Nephron (organoid): ENCODE measurements around the gene LAMA4.

Source experiments
- H3K27ac Mint-ChIP-seq, 3 experiments: 2 replicates each; pipeline ENCODE4 v1.8.0; 2020; ENCODE audit warnings: mixed read lengths in 3 of 3, mild to moderate bottlenecking in 2 of 3, moderate library complexity in 1 of 3
- H3K27me3 Mint-ChIP-seq: 2 replicates; pipeline ENCODE4 v1.8.0; 2021; ENCODE audit warnings: low read depth, mild to moderate bottlenecking, moderate library complexity, mixed read lengths
- H3K36me3 Mint-ChIP-seq: 2 replicates; pipeline ENCODE4 v1.8.0; 2020; ENCODE audit warnings: low read depth, mixed read lengths
- H3K4me1 Mint-ChIP-seq: 2 replicates; pipeline ENCODE4 v1.8.0; 2020; ENCODE audit warnings: mixed read lengths
- H3K4me3 Mint-ChIP-seq, 3 experiments: 2 replicates each; pipeline ENCODE4 v1.8.0; 2020; ENCODE audit warnings: mild to moderate bottlenecking in 3 of 3, mixed read lengths in 3 of 3, moderate library complexity in 2 of 3
- H3K9me3 Mint-ChIP-seq: 2 replicates; pipeline ENCODE4 v1.8.0; 2020; ENCODE audit warnings: mixed read lengths
- TF ChIP-seq, protein P1 (sequence below), 3 experiments: fragments of 200-600 bp; sonication (generic); IDR thresholded peaks; one replicate each; pipeline ENCODE4 v1.5.0; 2021; ENCODE audit warnings: antibody characterized with exemption in 3 of 3; ENCODE audit not compliant: unreplicated experiment in 3 of 3

LAMA4 gene

GRCh38 chr6:112195166-112195565, 59.2 kb downstream of the LAMA4 start:
- Mint-ChIP-seq H3K36me3 (peaks cover 42% of the 10 kb centered on the region), H3K4me3 (no peak overlapping the region), H3K27me3 (peaks cover 3% of the 10 kb centered on the region), H3K27ac (peak overlapping the region in 1 of 3 experiments; percentile 7), H3K4me1 (peaks cover 45% of the 10 kb centered on the region), H3K9me3 (peaks cover 2% of the 10 kb centered on the region)
- TF ChIP-seq, protein P1, sequence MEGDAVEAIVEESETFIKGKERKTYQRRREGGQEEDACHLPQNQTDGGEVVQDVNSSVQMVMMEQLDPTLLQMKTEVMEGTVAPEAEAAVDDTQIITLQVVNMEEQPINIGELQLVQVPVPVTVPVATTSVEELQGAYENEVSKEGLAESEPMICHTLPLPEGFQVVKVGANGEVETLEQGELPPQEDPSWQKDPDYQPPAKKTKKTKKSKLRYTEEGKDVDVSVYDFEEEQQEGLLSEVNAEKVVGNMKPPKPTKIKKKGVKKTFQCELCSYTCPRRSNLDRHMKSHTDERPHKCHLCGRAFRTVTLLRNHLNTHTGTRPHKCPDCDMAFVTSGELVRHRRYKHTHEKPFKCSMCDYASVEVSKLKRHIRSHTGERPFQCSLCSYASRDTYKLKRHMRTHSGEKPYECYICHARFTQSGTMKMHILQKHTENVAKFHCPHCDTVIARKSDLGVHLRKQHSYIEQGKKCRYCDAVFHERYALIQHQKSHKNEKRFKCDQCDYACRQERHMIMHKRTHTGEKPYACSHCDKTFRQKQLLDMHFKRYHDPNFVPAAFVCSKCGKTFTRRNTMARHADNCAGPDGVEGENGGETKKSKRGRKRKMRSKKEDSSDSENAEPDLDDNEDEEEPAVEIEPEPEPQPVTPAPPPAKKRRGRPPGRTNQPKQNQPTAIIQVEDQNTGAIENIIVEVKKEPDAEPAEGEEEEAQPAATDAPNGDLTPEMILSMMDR (IDR thresholded peaks at IDR 0.05; ENCODE audit: unreplicated experiment in 3 of 3): no peak

GRCh38 chr6:112194511-112194910, 59.9 kb downstream of the LAMA4 start:
- Mint-ChIP-seq H3K27ac (peak overlapping the region in 2 of 3 experiments; percentile 10 to 57), H3K4me3 (no peak overlapping the region)
- TF ChIP-seq, protein P1 (IDR thresholded peaks at IDR 0.05; ENCODE audit: unreplicated experiment in 3 of 3): no peak

GRCh38 chr6:112193535-112194051, 60.8 kb downstream of the LAMA4 start:
- Mint-ChIP-seq H3K4me3 (no peak overlapping the region), H3K27ac (peak overlapping the region; percentile 10 to 57 (median 54)), H3K9me3 (no peaks in the 10 kb centered on the region), H3K4me1 (peaks cover 53% of the 10 kb centered on the region), H3K36me3 (peaks cover 26% of the 10 kb centered on the region), H3K27me3 (no peaks in the 10 kb centered on the region)
- TF ChIP-seq, protein P1 (IDR thresholded peaks at IDR 0.05; ENCODE audit: unreplicated experiment in 3 of 3): no peak

More at GRCh38 chr6:112194511-112194910, 59.9 kb downstream of the LAMA4 start:
- Mint-ChIP-seq H3K4me1 (peaks cover 52% of the 10 kb centered on the region), H3K9me3 (no peaks in the 10 kb centered on the region), H3K27me3 (no peaks in the 10 kb centered on the region), H3K36me3 (peaks cover 35% of the 10 kb centered on the region)

GRCh38 chr6:112193117-112193516, 61.2 kb downstream of the LAMA4 start:
- H3K27me3 Mint-ChIP-seq: no peaks in the 10 kb centered on the region
- TF ChIP-seq, protein P1 (IDR thresholded peaks at IDR 0.05; ENCODE audit: unreplicated experiment in 3 of 3): no peak
- H3K36me3 Mint-ChIP-seq: peaks cover 24% of the 10 kb centered on the region
- H3K4me3 Mint-ChIP-seq: no peak overlapping the region
- peaks cover 58% of the 10 kb centered on the region for H3K4me1 Mint-ChIP-seq
- H3K27ac Mint-ChIP-seq: peak overlapping the region; percentile 10 to 54 (median 14)
- H3K9me3 Mint-ChIP-seq: no peaks in the 10 kb centered on the region

- Mint-ChIP-seq H3K36me3 (peaks cover 31% of the 10 kb centered on the region), H3K27me3 (peaks cover 3% of the 10 kb centered on the region), H3K4me1 (peaks cover 68% of the 10 kb centered on the region), H3K9me3 (no peaks in the 10 kb centered on the region), H3K27ac (peak overlapping the region in 1 of 3 experiments; percentile 8), H3K4me3 (no peak overlapping the region)
- TF ChIP-seq, protein P1 (IDR thresholded peaks at IDR 0.05; ENCODE audit: unreplicated experiment in 3 of 3): no peak
These were observed 62.8 kb downstream of the LAMA4 start for GRCh38 chr6:112191509-112192020.

DNA sequence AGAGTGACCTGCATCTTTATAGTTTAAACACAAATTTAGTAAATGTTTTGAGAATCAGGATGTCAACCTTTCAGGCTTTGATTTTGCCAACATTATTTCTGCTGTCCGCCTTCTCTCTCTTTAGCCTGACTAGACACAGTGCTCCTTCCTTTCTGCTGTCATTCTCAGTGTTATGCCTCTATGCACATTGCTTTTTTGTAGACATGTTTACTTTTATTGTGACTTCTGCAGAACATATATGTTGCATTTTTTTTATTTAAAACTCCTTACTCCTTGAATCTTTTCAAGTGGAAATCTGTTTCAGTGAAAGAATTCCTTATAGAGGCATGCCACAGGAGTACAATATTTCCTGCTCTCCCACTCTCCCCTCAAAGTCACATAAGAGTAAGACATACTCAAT, 64.2 kb downstream of the LAMA4 start:
- H3K27ac Mint-ChIP-seq: peak overlapping the region; percentile 68 to 92 (median 88)
- peaks cover 32% of the 10 kb centered on the region for H3K36me3 Mint-ChIP-seq
- peaks cover 3% of the 10 kb centered on the region for H3K27me3 Mint-ChIP-seq
- TF ChIP-seq, protein P1 (IDR thresholded peaks at IDR 0.05; ENCODE audit: unreplicated experiment in 3 of 3): no peak
- no peak overlapping the region for H3K4me3 Mint-ChIP-seq
- H3K4me1 Mint-ChIP-seq: peaks cover 66% of the 10 kb centered on the region
- H3K9me3 Mint-ChIP-seq: no peaks in the 10 kb centered on the region
